IPS-NIHi7 (cell line): ENCODE measurements around the gene NTN5.

Experiments
- DNase-seq: peaks from one replicate; pipeline ENCODE4 v3.0.0; 2012; ENCODE audit warnings: mixed read lengths; ENCODE audit errors: extremely low spot score

Gene NTN5

DNA sequence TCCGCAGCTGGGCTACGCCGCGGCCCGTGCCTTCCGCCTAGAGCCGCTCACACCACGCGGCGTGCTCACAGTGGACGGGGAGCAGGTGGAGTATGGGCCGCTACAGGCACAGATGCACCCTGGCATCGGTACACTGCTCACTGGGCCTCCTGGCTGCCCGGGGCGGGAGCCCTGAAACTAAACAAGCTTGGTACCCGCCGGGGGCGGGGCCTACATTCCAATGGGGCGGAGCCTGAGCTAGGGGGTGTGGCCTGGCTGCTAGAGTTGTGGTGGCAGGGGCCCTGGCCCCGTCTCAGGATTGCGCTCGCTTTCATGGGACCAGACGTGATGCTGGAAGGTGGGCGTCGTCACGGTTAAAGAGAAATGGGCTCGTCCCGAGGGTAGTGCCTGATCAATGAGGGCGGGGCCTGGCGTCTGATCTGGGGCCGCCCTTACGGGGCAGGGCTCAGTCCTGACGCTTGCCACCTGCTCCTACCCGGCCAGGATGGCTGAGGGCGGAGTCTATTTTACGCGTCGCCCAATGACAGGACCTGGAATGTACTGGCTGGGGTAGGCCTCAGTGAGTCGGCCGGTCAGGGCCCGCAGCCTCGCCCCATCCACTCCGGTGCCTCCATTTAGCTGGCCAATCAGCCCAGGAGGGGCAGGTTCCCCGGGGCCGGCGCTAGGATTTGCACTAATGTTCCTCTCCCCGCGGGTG, 43.1 kb downstream of the NTN5 start:
- DNase-seq, result peak; percentile 86

DNA sequence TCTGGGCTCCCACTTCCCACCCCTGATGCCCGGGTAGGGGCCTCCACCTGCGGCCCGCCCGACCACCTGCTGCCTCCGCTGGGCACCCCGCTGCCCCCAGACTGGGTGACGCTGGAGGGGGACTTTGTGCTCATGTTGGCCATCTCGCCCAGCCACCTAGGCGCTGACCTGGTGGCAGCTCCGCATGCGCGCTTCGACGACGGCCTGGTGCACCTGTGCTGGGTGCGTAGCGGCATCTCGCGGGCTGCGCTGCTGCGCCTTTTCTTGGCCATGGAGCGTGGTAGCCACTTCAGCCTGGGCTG, 43.6 kb downstream of the NTN5 start:
- no peak for DNase-seq

DNA sequence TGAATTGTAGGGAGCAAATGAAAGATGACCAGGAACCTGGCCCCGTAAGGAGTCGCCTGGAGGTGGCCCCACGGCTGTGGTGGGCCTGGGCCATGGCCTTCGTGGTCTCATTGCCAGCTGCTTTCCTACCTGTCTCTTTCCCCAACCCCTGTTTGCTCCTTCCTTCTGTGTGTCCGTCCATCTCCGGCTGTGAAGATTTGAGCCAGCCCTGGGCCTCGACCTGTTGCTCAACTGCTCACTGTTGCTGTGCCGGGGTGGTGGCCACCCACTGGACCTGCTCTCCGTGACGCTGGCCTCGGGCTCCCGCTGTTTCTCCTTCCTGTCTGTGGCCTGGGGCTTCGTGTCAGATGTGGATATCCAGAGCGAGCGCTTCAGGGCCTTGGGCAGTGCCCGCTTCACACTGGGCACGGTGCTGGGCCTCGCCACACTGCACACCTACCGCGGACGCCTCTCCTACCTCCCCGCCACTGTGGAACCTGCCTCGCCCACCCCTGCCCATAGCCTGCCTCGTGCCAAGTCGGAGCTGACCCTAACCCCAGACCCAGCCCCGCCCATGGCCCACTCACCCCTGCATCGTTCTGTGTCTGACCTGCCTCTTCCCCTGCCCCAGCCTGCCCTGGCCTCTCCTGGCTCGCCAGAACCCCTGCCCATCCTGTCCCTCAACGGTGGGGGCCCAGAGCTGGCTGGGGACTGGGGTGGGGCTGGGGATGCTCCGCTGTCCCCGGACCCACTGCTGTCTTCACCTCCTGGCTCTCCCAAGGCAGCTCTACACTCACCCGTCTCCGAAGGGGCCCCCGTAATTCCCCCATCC, 44.1 kb downstream of the NTN5 start:
- DNase-seq, result no peak

GRCh38 chr19:48627865-48628314, 44.9 kb downstream of the NTN5 start:
- DNase-seq, result no peak

DNA sequence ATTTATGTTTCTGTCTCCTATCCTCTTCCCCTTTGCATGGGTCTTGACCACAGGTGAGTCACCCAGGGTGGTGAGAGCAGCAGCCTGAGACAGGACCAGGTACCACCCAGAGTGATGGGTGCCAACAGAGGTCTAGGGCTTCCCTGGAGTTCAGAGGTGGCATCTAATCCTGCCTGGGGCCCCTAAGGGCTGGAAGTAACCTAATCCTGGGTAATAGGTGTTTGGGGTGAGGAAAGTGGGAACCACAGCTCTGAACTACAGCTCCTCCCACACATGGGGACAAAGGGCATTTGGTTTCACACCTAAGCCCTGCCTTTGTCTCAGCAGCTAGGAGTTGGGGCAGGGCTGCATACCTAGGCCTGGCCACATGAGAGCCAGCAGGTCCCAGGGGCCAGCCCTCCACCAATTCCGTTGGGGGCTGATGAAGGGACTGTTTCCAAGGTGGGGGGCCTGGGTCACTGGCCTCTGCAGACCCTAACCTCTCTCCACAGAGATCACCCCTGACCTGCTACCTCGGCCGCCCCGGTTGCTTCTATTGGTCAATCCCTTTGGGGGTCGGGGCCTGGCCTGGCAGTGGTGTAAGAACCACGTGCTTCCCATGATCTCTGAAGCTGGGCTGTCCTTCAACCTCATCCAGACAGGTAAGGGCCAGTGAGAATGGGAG, 45.5 kb downstream of the NTN5 start:
- DNase-seq, result no peak

DNA sequence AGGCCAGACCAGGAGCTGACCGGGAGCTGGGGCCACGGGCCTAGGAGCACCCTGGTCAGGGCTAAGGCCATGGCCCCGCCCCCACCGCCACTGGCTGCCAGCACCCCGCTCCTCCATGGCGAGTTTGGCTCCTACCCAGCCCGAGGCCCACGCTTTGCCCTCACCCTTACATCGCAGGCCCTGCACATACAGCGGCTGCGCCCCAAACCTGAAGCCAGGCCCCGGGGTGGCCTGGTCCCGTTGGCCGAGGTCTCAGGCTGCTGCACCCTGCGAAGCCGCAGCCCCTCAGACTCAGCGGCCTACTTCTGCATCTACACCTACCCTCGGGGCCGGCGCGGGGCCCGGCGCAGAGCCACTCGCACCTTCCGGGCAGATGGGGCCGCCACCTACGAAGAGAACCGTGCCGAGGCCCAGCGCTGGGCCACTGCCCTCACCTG, 46.9 kb downstream of the NTN5 start:
- DNase-seq, result no peak

GRCh38 chr19:48624791-48625723, 47.8 kb downstream of the NTN5 start:
- DNase-seq, result no peak

DNA sequence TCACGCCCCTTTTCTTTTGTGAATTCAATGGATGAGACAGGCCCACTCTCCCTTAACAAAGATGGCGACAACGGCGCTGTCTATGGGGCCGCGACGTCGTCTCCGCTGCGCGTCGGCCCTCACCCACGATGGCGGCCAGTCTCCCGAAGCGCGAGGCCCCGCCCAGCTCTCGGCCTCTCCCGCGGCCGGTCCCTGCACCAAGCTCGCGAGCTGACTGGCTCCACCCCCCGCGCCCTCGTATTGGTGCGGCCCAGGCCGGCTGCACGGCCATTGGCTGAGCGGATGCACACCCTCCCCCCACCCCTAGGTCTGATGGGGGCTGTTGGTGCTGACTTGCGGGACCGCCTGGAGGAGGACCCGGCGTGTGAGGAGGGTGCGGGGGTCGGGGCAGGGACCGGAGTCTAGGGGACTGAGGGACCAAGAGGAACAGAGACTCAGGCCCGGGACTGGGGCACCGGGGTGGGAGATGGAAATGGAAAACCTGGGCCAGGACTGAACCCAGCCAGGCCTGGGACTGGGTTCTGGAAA, 48.7 kb downstream of the NTN5 start:
- DNase-seq, result peak; percentile 93

GRCh38 chr19:48623556-48624066, 49.2 kb downstream of the NTN5 start:
- no peak for DNase-seq

GRCh38 chr19:48619692-48620585, 52.9 kb downstream of the NTN5 start:
- no peak for DNase-seq

- peak; percentile 93 for DNase-seq
Measured at GRCh38 chr19:48618916-48619691, 53.7 kb downstream of the NTN5 start, which contains the start of the genes RPL18 and SPHK2. Gene RPL18, minus strand, starts transcription at chr19:48619178. Its CDS starts 35 bp downstream, at chr19:48619143. Gene SPHK2, plus strand, starts transcription at chr19:48619506. Its CDS starts 1,009 bp downstream, at chr19:48620515.

GRCh38 chr19:48618278-48618915, 54.4 kb downstream of the NTN5 start:
- no peak for DNase-seq

DNA sequence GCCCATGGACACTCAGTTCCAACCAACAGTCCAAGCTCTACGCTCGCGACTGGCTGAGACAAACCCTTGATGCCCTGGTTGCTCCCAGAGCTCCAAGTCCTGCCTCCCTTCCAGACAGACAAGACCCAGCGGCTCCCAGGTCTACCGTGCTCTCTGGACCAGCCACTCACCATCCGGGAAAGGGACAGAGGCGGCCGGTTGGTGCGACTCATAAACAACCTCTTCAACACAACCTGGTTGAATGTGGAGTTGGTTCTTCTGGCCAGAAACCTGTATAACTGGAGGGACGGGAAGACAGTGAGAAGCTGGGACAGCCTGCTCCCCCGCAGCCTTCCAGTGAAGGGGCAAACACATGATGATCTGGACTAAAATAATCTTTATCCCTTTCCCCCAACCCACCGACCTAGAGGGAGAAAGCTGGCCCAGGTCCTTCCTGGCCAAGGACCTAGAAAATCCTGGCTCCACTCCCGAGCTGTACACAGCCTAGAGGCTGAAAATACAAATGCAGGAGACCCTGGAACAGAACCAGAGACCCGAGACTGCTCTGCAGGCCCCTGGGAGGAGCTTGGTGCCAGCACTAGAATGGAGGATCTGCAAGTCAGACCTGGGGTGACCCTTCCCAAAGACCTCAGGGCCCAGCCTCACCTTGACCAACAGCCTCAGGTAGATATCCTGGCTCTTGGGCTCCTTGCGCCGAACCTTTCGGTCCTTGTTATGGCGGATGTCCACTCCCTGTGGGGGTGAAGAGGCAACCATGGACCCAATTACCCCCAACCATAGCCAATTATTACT, 55.5 kb downstream of the NTN5 start:
- DNase-seq, result no peak

- DNase-seq, result no peak
Measured at GRCh38 chr19:48616491-48617056, 56.2 kb downstream of the NTN5 start.

GRCh38 chr19:48616041-48616436, 56.8 kb downstream of the NTN5 start:
- no peak for DNase-seq

DNA sequence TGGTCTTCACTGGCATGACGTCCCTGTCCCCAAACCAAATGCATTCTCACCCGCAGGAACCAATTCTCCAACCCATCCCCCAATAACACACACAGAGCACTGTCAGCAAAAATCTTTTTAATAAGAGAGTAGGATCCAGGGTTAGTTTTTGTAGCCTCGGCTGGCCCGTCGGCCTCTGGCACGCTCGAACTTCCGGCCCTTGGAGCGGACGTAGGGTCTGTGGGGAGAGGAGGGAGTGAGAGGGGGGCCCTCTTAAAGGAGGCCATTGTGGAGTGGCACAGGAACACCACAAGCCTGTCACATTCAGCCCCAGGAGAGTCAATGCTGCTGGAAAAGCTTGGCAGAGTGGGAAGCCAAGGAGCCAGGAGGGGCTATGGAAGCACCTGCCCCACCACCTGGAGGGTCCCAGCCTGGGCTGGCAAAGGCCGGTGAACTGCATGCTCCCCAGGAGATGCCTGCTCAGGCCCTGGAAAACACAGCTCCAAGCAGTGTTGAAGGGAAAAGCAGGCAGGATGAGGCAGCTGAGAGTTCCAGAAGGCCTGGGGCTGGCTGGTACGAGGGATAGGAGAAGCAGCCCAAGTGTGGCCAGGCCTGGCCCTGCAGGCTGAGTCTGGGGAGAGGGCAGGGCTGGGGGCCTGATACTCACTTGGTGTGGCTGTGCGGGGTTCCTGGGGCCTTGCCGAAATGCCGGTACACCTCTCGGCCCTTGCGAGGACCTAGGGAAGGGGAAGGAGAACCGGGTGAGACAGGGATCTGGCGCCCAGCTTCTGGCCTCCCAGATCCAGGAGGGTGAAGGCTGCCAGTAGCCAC, 57.4 kb downstream of the NTN5 start:
- DNase-seq, result no peak
